T-cell (primary cell): ENCODE measurements around the gene MIEF2. TPM values are rescaled to one million over a fixed set of nuclear protein-coding genes. Genes with fewer than 3 reads are reported as not detected.

ENCODE experiments used
- ATAC-seq, 4 experiments: fragments of 200-7000 bp in 3 of 4; fragments of 150-1000 bp in 1 of 4; cut with Tn5 transposase; replicated peaks in 1 of 4; 1 replicate in 3 of 4; 2 replicates in 1 of 4; pipeline ENCODE4 v1.10.0; 2021; ENCODE audit warnings: moderate library complexity in 3 of 4, mild to moderate bottlenecking in 2 of 4, moderate number of reproducible peaks in 1 of 4
- CTCF ChIA-PET, 2 donors: fragments of 300-600 bp; sonication (Branson Sonifier 250); formaldehyde crosslinking; loops; one replicate each; lab custom pipeline; 2022; ENCODE audit warnings: antibody characterized with exemption in 2 of 2; lab: Charles Lee
- POLR2A ChIA-PET, 2 donors: fragments of 300-600 bp; sonication (Branson Sonifier 250); formaldehyde crosslinking; loops; one replicate each; lab custom pipeline; 2022; ENCODE audit warnings: antibody characterized with exemption in 2 of 2; lab: Charles Lee
- DNase-seq, 35 experiments: peaks; one replicate each; pipeline versions ENCODE4 v3.0.0 to v3.0.0-alpha.2; 2013 to 2023
- H3K27ac ChIP-seq: one replicate; pipeline ENCODE4 v1.5.1; 2013; ENCODE audit warnings: low read length
- H3K27me3 ChIP-seq, 2 experiments: replicated peaks in 1 of 2; 1 replicate in 1 of 2; 2 replicates in 1 of 2; pipeline versions ENCODE4 v1.6.1 to v1.7.0; 2013; ENCODE audit warnings: low read length in 1 of 2, mixed read lengths in 1 of 2; ENCODE audit not compliant: control insufficient read depth in 2 of 2, insufficient read depth in 2 of 2; ENCODE audit errors: extremely low read depth in 1 of 2
- H3K36me3 ChIP-seq, 2 donors: 1 replicate in 1 of 2; 2 replicates in 1 of 2; pipeline versions ENCODE4 v1.6.1 to v1.7.0; 2013; ENCODE audit warnings: low read length in 1 of 2; ENCODE audit not compliant: control insufficient read depth in 2 of 2, insufficient read depth in 1 of 2; ENCODE audit errors: extremely low read depth in 1 of 2
- H3K4me1 ChIP-seq, 2 experiments: 1 replicate in 1 of 2; 2 replicates in 1 of 2; pipeline versions ENCODE4 v1.6.1 to v1.7.0; 2013; ENCODE audit warnings: low read length in 2 of 2, mixed read lengths in 1 of 2; ENCODE audit not compliant: insufficient read depth in 2 of 2, control insufficient read depth in 1 of 2; ENCODE audit errors: extremely low read depth in 1 of 2
- H3K4me3 ChIP-seq, 2 donors: 1 replicate in 1 of 2; 2 replicates in 1 of 2; pipeline versions ENCODE4 v1.5.1 to v1.7.0; 2013; ENCODE audit warnings: mild to moderate bottlenecking in 2 of 2, low read length in 1 of 2, moderate library complexity in 1 of 2; ENCODE audit not compliant: control insufficient read depth in 1 of 2; ENCODE audit errors: extremely low read depth in 1 of 2
- H3K9me3 ChIP-seq: 2 replicates; pipeline ENCODE4 v1.7.0; 2013
- H3K27ac Mint-ChIP-seq, 2 donors: one replicate each; pipeline ENCODE4 v1.8.0; 2020 to 2021; ENCODE audit warnings: mild to moderate bottlenecking in 2 of 2, mixed read lengths in 2 of 2
- H3K27me3 Mint-ChIP-seq, 2 donors: one replicate each; pipeline ENCODE4 v1.8.0; 2021 to 2022; ENCODE audit warnings: mixed read lengths in 2 of 2
- H3K36me3 Mint-ChIP-seq: one replicate; pipeline ENCODE4 v1.8.0; 2021; ENCODE audit warnings: mixed read lengths
- H3K4me1 Mint-ChIP-seq, 3 donors: one replicate each; pipeline ENCODE4 v1.8.0; 2020 to 2022; ENCODE audit warnings: mixed read lengths in 3 of 3, mild to moderate bottlenecking in 1 of 3
- H3K4me3 Mint-ChIP-seq, 3 donors: one replicate each; pipeline ENCODE4 v1.8.0; 2020 to 2022; ENCODE audit warnings: mild to moderate bottlenecking in 3 of 3, mixed read lengths in 3 of 3, moderate library complexity in 3 of 3
- H3K9me3 Mint-ChIP-seq, 3 donors: one replicate each; pipeline ENCODE4 v1.8.0; 2020 to 2022; ENCODE audit warnings: mixed read lengths in 3 of 3
- WGBS: methylation state at CpG from one replicate; pipeline ENCODE4 v1.1.5; 2013; ENCODE audit warnings: missing lambda C conversion rate; ENCODE audit not compliant: insufficient coverage; 5-methylcytosine and 5-hydroxymethylcytosine counted together
- total RNA-seq, 35 experiments: library from RNA in 6 of 35; stranded (reverse) in 6 of 35; fragments of 120-200 nt in 1 of 35; gene quantifications; one replicate each; pipeline versions ENCODE4 v1.2.1 to v1.2.4 and lab custom pipeline; 2013 to 2026

MIEF2 gene
- total RNA-seq, 5 donors from 2014 or later (not counting 1 experiment from before 2014, with no cell fraction given), result 10.0 to 19.7 (median 17.6) TPM

GRCh38 chr17:18240449-18240848 lies 20.0 kb upstream of the MIEF2 start:
- ChIA-PET CTCF (no interaction called here), POLR2A (no interaction called here)
- H3K9me3 ChIP-seq, result no peaks in the 10 kb centered on the region
- no peak for DNase-seq
- Mint-ChIP-seq H3K36me3 (peaks cover 29% of the 10 kb centered on the region), H3K27me3 (no peaks in the 10 kb centered on the region), H3K4me3 (no peak overlapping the region), H3K27ac (no peak overlapping the region), H3K4me1 (no peaks in the 10 kb centered on the region), H3K9me3 (no peaks in the 10 kb centered on the region)
- peaks cover 16 to 35% of the 10 kb centered on the region in 2 donors for H3K36me3 ChIP-seq
- H3K27ac ChIP-seq, result no peak overlapping the region
- H3K4me1 ChIP-seq, result no peaks in the 10 kb centered on the region
- ATAC-seq, result no peak
- no peaks in the 10 kb centered on the region for H3K27me3 ChIP-seq
- WGBS, result 97% methylated on average over 19 of the region's 19 CpGs
- no peak overlapping the region for H3K4me3 ChIP-seq

- CTCF ChIA-PET, result no interaction called here
- no peak overlapping the region for H3K4me3 Mint-ChIP-seq
- no peaks in the 10 kb centered on the region for H3K4me1 ChIP-seq
- POLR2A ChIA-PET, result no interaction called here
- no peaks in the 10 kb centered on the region for H3K4me1 Mint-ChIP-seq
- H3K27me3 ChIP-seq, result no peaks in the 10 kb centered on the region
- no peaks in the 10 kb centered on the region for H3K9me3 Mint-ChIP-seq
- no peak overlapping the region for H3K27ac Mint-ChIP-seq
- H3K36me3 ChIP-seq, result peaks cover 17 to 39% of the 10 kb centered on the region in 2 donors
- no peaks in the 10 kb centered on the region for H3K9me3 ChIP-seq
- H3K27ac ChIP-seq, result no peak overlapping the region
- H3K4me3 ChIP-seq, result no peak overlapping the region
- ATAC-seq (no peak), DNase-seq (no peak)
- H3K36me3 Mint-ChIP-seq, result peaks cover 25% of the 10 kb centered on the region
- WGBS, result 90% methylated on average over 26 of the region's 28 CpGs
- H3K27me3 Mint-ChIP-seq, result no peaks in the 10 kb centered on the region
These were observed 19.1 kb upstream of the MIEF2 start for GRCh38 chr17:18241229-18241871.

- Mint-ChIP-seq H3K27me3 (no peaks in the 10 kb centered on the region), H3K4me1 (peaks cover 0 to 9% (median 2%) of the 10 kb centered on the region in 3 donors), H3K27ac (no peak overlapping the region), H3K36me3 (peaks cover 24% of the 10 kb centered on the region), H3K9me3 (no peaks in the 10 kb centered on the region), H3K4me3 (no peak overlapping the region)
- Histone ChIP-seq H3K4me1 (peaks cover 0 to 5% of the 10 kb centered on the region in 2 experiments), H3K27ac (no peak overlapping the region), H3K4me3 (no peak overlapping the region), H3K27me3 (no peaks in the 10 kb centered on the region), H3K36me3 (peaks cover 25 to 57% of the 10 kb centered on the region in 2 donors), H3K9me3 (no peaks in the 10 kb centered on the region)
- no peak for ATAC-seq
- ChIA-PET CTCF (no interaction called here), POLR2A (no interaction called here)
- DNase-seq, result no peak
- WGBS, result 92% methylated on average over 21 of the region's 21 CpGs
These were observed 15.3 kb upstream of the MIEF2 start for GRCh38 chr17:18245038-18245776.

GRCh38 chr17:18246109-18246725 lies 14.2 kb upstream of the MIEF2 start:
- ChIA-PET POLR2A (no interaction called here), CTCF (no interaction called here)
- no peak overlapping the region for H3K4me3 ChIP-seq
- peaks cover 31% of the 10 kb centered on the region for H3K36me3 Mint-ChIP-seq
- over 99% methylated on average over 17 of the region's 24 CpGs for WGBS
- peaks cover 0 to 5% of the 10 kb centered on the region in 2 experiments for H3K4me1 ChIP-seq
- H3K36me3 ChIP-seq, result peaks cover 30 to 64% of the 10 kb centered on the region in 2 donors
- H3K9me3 ChIP-seq, result no peaks in the 10 kb centered on the region
- ATAC-seq (no peak), DNase-seq (no peak)
- no peak overlapping the region for H3K4me3 Mint-ChIP-seq
- H3K27me3 Mint-ChIP-seq, result no peaks in the 10 kb centered on the region
- H3K27ac Mint-ChIP-seq, result no peak overlapping the region
- H3K27me3 ChIP-seq, result no peaks in the 10 kb centered on the region
- H3K9me3 Mint-ChIP-seq, result no peaks in the 10 kb centered on the region
- peaks cover 0 to 9% (median 2%) of the 10 kb centered on the region in 3 donors for H3K4me1 Mint-ChIP-seq
- no peak overlapping the region for H3K27ac ChIP-seq

- ChIA-PET CTCF (no interaction called here), POLR2A (no interaction called here)
- Histone ChIP-seq H3K9me3 (no peaks in the 10 kb centered on the region), H3K27ac (no peak overlapping the region), H3K4me3 (no peak overlapping the region), H3K27me3 (no peaks in the 10 kb centered on the region), H3K36me3 (peaks cover 30 to 72% of the 10 kb centered on the region in 2 donors), H3K4me1 (peaks cover 0 to 5% of the 10 kb centered on the region in 2 experiments)
- Mint-ChIP-seq H3K9me3 (no peaks in the 10 kb centered on the region), H3K27ac (no peak overlapping the region), H3K27me3 (no peaks in the 10 kb centered on the region), H3K4me1 (peaks cover 0 to 9% (median 2%) of the 10 kb centered on the region in 3 donors), H3K4me3 (no peak overlapping the region), H3K36me3 (peaks cover 34% of the 10 kb centered on the region)
- WGBS, result 94% methylated on average over 27 of the region's 46 CpGs
- ATAC-seq, result peak in 1 of 4 experiments; percentile 36
- peak in 8 of 35 experiments; percentile 20 to 37 (median 29) for DNase-seq
These were observed 13.4 kb upstream of the MIEF2 start for GRCh38 chr17:18246880-18247612.

- H3K4me3 ChIP-seq, result no peak overlapping the region
- 97% methylated on average over 26 of the region's 30 CpGs for WGBS
- H3K27ac Mint-ChIP-seq, result no peak overlapping the region
- H3K27ac ChIP-seq, result no peak overlapping the region
- no peaks in the 10 kb centered on the region for H3K9me3 Mint-ChIP-seq
- H3K27me3 ChIP-seq, result no peaks in the 10 kb centered on the region
- no peaks in the 10 kb centered on the region for H3K27me3 Mint-ChIP-seq
- CTCF ChIA-PET, result no interaction called here
- H3K4me1 ChIP-seq, result peaks cover 0 to 5% of the 10 kb centered on the region in 2 experiments
- no peaks in the 10 kb centered on the region for H3K9me3 ChIP-seq
- ATAC-seq (no peak), DNase-seq (no peak)
- H3K4me3 Mint-ChIP-seq, result no peak overlapping the region
- H3K4me1 Mint-ChIP-seq, result peaks cover 0 to 9% (median 2%) of the 10 kb centered on the region in 3 donors
- H3K36me3 Mint-ChIP-seq, result peaks cover 34% of the 10 kb centered on the region
- H3K36me3 ChIP-seq, result peaks cover 32 to 74% of the 10 kb centered on the region in 2 donors
- POLR2A ChIA-PET, result no interaction called here
These were observed 12.9 kb upstream of the MIEF2 start for GRCh38 chr17:18247613-18248001.
